Measurements from ENCODE around the gene SHKBP1.

DNA sequence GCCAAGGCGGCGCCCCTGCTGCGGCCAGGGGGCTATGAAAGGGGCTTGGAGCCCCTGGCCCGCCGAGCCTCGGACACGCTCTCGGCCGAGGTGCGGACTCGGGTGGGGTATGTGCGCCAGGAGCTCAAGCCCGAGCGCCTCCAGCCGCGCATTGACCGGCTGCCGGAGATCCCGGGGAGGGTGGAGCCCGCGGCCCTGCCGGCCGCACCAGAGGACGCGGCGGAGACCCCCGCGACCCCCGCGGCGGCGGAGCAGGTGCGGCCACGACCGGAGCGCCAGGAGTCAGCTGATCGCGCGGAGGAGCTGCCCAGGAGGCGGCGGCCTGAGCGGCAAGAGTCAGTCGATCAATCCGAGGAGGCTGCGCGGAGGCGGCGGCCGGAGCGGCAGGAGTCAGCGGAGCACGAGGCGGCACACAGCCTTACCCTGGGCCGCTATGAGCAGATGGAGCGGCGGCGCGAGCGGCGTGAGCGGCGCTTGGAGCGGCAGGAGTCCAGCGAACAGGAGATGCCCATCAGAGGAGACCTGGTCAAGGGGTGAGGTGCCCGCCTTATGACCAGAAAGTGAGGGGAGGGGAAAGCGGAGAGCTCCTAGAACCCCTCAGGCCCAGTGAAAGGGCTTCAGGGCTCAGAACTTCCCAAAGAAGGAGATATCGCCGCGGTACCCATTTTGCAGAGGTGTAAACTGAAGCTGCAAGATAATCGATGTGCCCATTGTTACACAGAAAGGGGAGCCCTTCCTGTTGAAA lies 8.8 kb upstream of the SHKBP1 start:
- TF ChIP-seq, protein P1, sequence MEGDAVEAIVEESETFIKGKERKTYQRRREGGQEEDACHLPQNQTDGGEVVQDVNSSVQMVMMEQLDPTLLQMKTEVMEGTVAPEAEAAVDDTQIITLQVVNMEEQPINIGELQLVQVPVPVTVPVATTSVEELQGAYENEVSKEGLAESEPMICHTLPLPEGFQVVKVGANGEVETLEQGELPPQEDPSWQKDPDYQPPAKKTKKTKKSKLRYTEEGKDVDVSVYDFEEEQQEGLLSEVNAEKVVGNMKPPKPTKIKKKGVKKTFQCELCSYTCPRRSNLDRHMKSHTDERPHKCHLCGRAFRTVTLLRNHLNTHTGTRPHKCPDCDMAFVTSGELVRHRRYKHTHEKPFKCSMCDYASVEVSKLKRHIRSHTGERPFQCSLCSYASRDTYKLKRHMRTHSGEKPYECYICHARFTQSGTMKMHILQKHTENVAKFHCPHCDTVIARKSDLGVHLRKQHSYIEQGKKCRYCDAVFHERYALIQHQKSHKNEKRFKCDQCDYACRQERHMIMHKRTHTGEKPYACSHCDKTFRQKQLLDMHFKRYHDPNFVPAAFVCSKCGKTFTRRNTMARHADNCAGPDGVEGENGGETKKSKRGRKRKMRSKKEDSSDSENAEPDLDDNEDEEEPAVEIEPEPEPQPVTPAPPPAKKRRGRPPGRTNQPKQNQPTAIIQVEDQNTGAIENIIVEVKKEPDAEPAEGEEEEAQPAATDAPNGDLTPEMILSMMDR (conservative IDR thresholded peaks at IDR 0.05; ENCODE audit: low read depth, low read length): no peak
- peak; percentile 83 for TF ChIP-seq EZH2 (IDR thresholded peaks at IDR 0.05; ENCODE audit: borderline replicate concordance, low read depth, low read length, poor library complexity, severe bottlenecking)
